Thoracic aorta (tissue), 2 donors: ENCODE measurements around the gene KLF3. TPM values are rescaled to one million over a fixed set of nuclear protein-coding genes. Genes with fewer than 3 reads are reported as not detected.

Experiments
- ATAC-seq: fragments of 150-250 bp; one replicate; pipeline ENCODE4 v1.8.0; 2017; ENCODE audit warnings: low read depth; ENCODE audit not compliant: insufficient number of reproducible peaks, low FRiP score
- DNase-seq: peaks from one replicate; pipeline ENCODE4 v3.0.0-alpha.2; 2020; ENCODE audit warnings: low spot score
- H3K27ac ChIP-seq, 2 donors: fragments of 200-600 bp; sonication (generic); 1 replicate in 1 of 2; 2 replicates in 1 of 2; pipeline ENCODE4 v1.5.1; 2016; ENCODE audit warnings: mild to moderate bottlenecking in 2 of 2, moderate library complexity in 2 of 2
- H3K27me3 ChIP-seq: fragments of 200-600 bp; sonication (generic); replicated peaks from 2 replicates; pipeline ENCODE4 v1.6.0; 2016; ENCODE audit warnings: mild to moderate bottlenecking; ENCODE audit not compliant: insufficient read depth
- H3K36me3 ChIP-seq: fragments of 200-600 bp; sonication (generic); one replicate; pipeline ENCODE4 v1.5.1; 2016
- H3K4me1 ChIP-seq, 2 donors: fragments of 200-600 bp; sonication (generic); 1 replicate in 1 of 2; 2 replicates in 1 of 2; pipeline versions ENCODE4 v1.5.1 to v1.6.0; 2016; ENCODE audit warnings: low read depth in 2 of 2, mild to moderate bottlenecking in 1 of 2; ENCODE audit not compliant: control insufficient read depth in 1 of 2
- H3K4me3 ChIP-seq: fragments of 200-600 bp; sonication (generic); 2 replicates; pipeline ENCODE4 v1.5.1; 2016; ENCODE audit warnings: mild to moderate bottlenecking
- H3K9me3 ChIP-seq: fragments of 200-600 bp; sonication (generic); 2 replicates; pipeline ENCODE4 v1.5.1; 2016
- CTCF ChIP-seq: fragments of 200-600 bp; sonication (generic); IDR thresholded peaks from one replicate; pipeline ENCODE4 v1.5.1; 2019; ENCODE audit warnings: antibody characterized with exemption
- total RNA-seq, 2 donors: library from RNA; depleted of rRNA; stranded (reverse); fragments of >200 nt; gene quantifications; one replicate each; pipeline versions ENCODE4 v1.1.0 to v1.2.3, GENCODE V29; 2016

Gene KLF3
- total RNA-seq, 2 donors from 2014 or later, result 45.8 to 53.4 TPM

DNA sequence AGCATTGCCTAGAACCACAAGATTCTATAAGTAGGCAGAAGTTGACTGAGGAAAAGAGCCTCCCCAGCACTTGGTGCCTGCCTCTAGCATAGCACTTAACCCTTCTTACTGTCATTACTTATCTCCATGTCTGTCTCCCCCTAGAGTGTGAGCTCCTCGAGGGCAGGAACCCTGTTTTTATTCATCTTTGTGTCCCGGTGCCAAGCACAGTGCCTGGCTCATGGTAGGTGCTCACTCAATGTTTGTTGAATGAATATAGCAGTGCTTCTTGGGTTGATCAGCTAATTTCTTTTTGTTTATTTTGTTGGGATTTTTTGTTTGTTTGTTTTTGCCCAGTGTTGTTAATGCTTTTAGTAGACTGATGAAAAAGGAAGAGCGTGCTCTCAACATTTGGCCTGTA lies 30.3 kb downstream of the KLF3 start:
- Histone ChIP-seq H3K4me3 (no peak overlapping the region), H3K9me3 (no peaks in the 10 kb centered on the region), H3K27me3 (no peaks in the 10 kb centered on the region), H3K27ac (no peak overlapping the region), H3K4me1 (peaks cover 16 to 42% of the 10 kb centered on the region in 2 donors), H3K36me3 (peaks cover 47% of the 10 kb centered on the region)
- DNase-seq, result no peak
- no peak for ATAC-seq
- TF ChIP-seq CTCF, result no peak

DNA sequence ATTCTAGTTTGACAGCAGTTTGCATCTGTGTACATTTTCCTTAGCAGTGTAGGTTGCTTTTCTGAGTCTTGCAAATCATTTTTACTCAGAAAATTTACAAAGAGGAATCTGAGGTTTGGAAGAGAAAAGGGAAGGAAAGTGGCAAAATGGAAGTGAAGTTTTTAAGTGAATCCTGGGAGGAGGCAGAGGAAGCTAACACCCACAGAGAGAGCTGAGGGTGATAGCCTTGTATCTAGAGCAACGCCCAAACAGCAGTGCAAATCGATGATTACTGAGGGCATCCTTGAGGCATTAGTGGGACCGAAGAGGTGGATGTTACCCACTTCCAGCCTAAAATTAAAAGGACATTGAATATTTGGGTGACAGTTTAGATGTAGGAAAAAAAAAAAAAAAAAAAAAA lies 31.8 kb downstream of the KLF3 start:
- ATAC-seq (no peak), DNase-seq (no peak)
- Histone ChIP-seq H3K9me3 (no peaks in the 10 kb centered on the region), H3K36me3 (peaks cover 33% of the 10 kb centered on the region), H3K27ac (no peak overlapping the region), H3K4me3 (no peak overlapping the region), H3K27me3 (no peaks in the 10 kb centered on the region), H3K4me1 (peaks cover 14 to 38% of the 10 kb centered on the region in 2 donors)
- TF ChIP-seq CTCF, result no peak

- no peak for ATAC-seq
- H3K36me3 ChIP-seq, result peaks cover 30% of the 10 kb centered on the region
These were observed 32.7 kb downstream of the KLF3 start for GRCh38 chr4:38696697-38697096.

DNA sequence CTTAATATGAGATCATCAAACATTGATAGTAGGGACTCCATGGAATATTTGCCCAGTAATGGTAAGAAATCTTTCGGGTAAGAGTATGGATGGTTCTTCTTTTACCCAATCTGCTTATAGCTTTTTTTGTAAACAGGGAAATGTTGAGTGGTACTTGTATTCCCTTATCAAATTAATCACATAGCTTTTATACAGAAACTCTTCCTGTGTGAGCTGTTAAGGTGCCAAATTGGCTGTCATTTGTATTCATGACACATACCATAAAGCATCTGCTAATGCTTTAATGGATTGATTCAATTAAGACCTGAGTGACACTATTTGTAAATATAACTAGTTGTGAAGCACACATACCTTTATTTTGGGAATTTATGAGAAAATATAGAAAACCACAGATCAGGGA lies 34.2 kb downstream of the KLF3 start:
- peaks cover 30% of the 10 kb centered on the region for H3K36me3 ChIP-seq
- DNase-seq, result no peak
- no peak overlapping the region for H3K27ac ChIP-seq
- no peak overlapping the region for H3K4me3 ChIP-seq
- H3K4me1 ChIP-seq, result peaks cover 2 to 21% of the 10 kb centered on the region in 2 donors
- TF ChIP-seq CTCF, result no peak
- ATAC-seq, result no peak
- H3K9me3 ChIP-seq, result no peaks in the 10 kb centered on the region
- H3K27me3 ChIP-seq, result no peaks in the 10 kb centered on the region

More at GRCh38 chr4:38696697-38697096, 32.7 kb downstream of the KLF3 start:
- TF ChIP-seq CTCF, result no peak
- Histone ChIP-seq H3K27me3 (no peaks in the 10 kb centered on the region), H3K4me3 (no peak overlapping the region), H3K4me1 (peaks cover 10 to 30% of the 10 kb centered on the region in 2 donors), H3K27ac (no peak overlapping the region), H3K9me3 (no peaks in the 10 kb centered on the region)
- no peak for DNase-seq

DNA sequence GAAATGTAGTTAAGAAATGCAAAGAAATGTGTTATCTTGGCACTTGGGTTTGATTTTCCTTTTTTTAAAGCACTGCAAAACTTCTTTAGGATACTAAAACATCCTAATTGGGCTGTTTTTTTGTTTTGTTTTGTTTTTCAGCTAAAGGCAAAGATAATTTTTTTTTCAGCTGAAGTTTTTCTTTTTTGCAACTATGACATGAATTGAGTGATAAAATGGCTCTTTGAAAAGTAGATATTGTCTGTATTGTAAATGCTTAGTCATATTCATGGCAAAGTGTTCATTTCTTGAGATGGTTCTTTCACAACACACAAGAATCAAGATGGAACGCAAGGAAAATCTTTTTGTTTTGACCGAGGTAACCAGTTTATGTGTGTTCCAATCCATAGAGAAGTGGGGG lies 35.1 kb downstream of the KLF3 start:
- H3K27ac ChIP-seq, result no peak overlapping the region
- H3K4me1 ChIP-seq, result peaks cover 2 to 16% of the 10 kb centered on the region in 2 donors
- no peak for TF ChIP-seq CTCF
- peaks cover 30% of the 10 kb centered on the region for H3K36me3 ChIP-seq
- DNase-seq, result no peak
- no peak for ATAC-seq
- H3K4me3 ChIP-seq, result no peak overlapping the region
- no peaks in the 10 kb centered on the region for H3K27me3 ChIP-seq
- H3K9me3 ChIP-seq, result no peaks in the 10 kb centered on the region
